Heart right ventricle (tissue), 16 donors: ENCODE results near the gene AQP1. TPM values are rescaled to one million over a fixed set of nuclear protein-coding genes. Genes with fewer than 3 reads are reported as not detected.
A peak's percentile ranks its signal among the peaks of the same experiment; 100 is the strongest.

Experiments
- ATAC-seq, 8 donors: fragments of 200-7000 bp; cut with Tn5 transposase; one replicate each; pipeline ENCODE4 v1.9.1; 2020; ENCODE audit warnings: mild to moderate bottlenecking in 8 of 8, moderate library complexity in 8 of 8, moderate number of reproducible peaks in 1 of 8
- DNase-seq, 2 donors: peaks; one replicate each; pipeline ENCODE4 v3.0.0-alpha.2; 2020
- H3K27ac ChIP-seq, 10 donors: fragments of 200-600 bp; sonication (generic) in 2 of 10; one replicate each; pipeline versions ENCODE4 v1.5.0 to v1.8.0; 2020 to 2022; ENCODE audit warnings: mild to moderate bottlenecking in 3 of 10
- H3K27me3 ChIP-seq, 7 donors: fragments of 200-600 bp; one replicate each; pipeline ENCODE4 v1.8.0; 2021 to 2022; ENCODE audit warnings: mild to moderate bottlenecking in 2 of 7
- H3K36me3 ChIP-seq, 9 donors: fragments of 200-600 bp; sonication (generic) in 1 of 9; one replicate each; pipeline versions ENCODE4 v1.5.0 to v1.8.0; 2020 to 2022; ENCODE audit warnings: mild to moderate bottlenecking in 2 of 9
- H3K4me1 ChIP-seq, 9 donors: fragments of 200-600 bp; sonication (generic) in 1 of 9; one replicate each; pipeline versions ENCODE4 v1.5.0 to v1.8.0; 2020 to 2022; ENCODE audit warnings: mild to moderate bottlenecking in 4 of 9
- H3K4me3 ChIP-seq, 10 donors: fragments of 200-600 bp; sonication (generic) in 2 of 10; one replicate each; pipeline versions ENCODE4 v1.5.0 to v1.8.0; 2020 to 2022; ENCODE audit warnings: mild to moderate bottlenecking in 7 of 10, moderate library complexity in 2 of 10
- H3K9me3 ChIP-seq, 11 donors: fragments of 200-600 bp in 10 of 11; sonication (generic) in 2 of 11; one replicate each; pipeline versions ENCODE4 v1.5.0 to v1.8.0; 2013 to 2022; ENCODE audit warnings: mild to moderate bottlenecking in 2 of 11, control low read depth in 1 of 11, moderate library complexity in 1 of 11
- WGBS, 2 donors: extraction: QIAGEN DNeasy Blood & Tissue Kit; methylation state at CpG; one replicate each; pipeline ENCODE4 v1.1.7; 2013; ENCODE audit warnings: inconsistent platforms in 1 of 2; 5-methylcytosine and 5-hydroxymethylcytosine counted together
- intact Hi-C, 10 donors: fragments of 100-400 bp; cut with DNase I; formaldehyde crosslinking; loops; one replicate each; pipeline versions ENCODE4 v1.11.1 to v1.14.2; 2022
- polyA plus RNA-seq, 2 donors: library from polyadenylated mRNA; stranded (reverse); fragments of 200-250 nt; gene quantifications; one replicate each; pipeline ENCODE4 v1.2.3, GENCODE V29; 2013
- total RNA-seq, 10 donors: library from RNA; stranded (reverse); fragmentation: NEBNext Ultra II Directional in 3 of 10; extraction: Animal tissue kit (Norgen Biotek cat#: 25700) in 3 of 10; gene quantifications; one replicate each; pipeline versions ENCODE4 v1.2.1 to v1.2.4, GENCODE V29; 2021 to 2023
- TF ChIP-seq, protein P1 (sequence below), 9 donors: fragments of 200-600 bp; sonication (generic) in 2 of 9; IDR thresholded peaks; one replicate each; pipeline versions ENCODE4 v1.5.0 to v1.8.0; 2021 to 2022; ENCODE audit warnings: antibody characterized with exemption in 9 of 9, mild to moderate bottlenecking in 5 of 9, moderate library complexity in 1 of 9
- donor health status: Arrhythmogenic right ventricular cardiomyopathy.
- donor health status: ischemic (EF 13 %, LVEDD 7.1; RV severe dilation, severe dysfunction).
- donor health status: healthy with polysubstance abuse.
- donor health status: DM: no; HTN: yes; CAD: no.
- donor health status: DM: no; HTN: no; CAD: no.
- donor health status: ischemic (EF 25% LVEDD 6.9; RV normal size, moderate dysfunction).
- donor health status: ischemic (EF 25% LVEDD 5.7; RV mildly dilated, moderate dysfunction).
- donor health status: healthy.
- donor health status: DM: yes; HTN: yes; CAD: no.
- donor health status: Ischemic cardiomyopathy.
- donor health status: ischemic (EF 35%, LVEDD 5.7; RV mildly dilated, moderate dysfunction).
- donor health status: nonischemic (EF 11% LVEDD 7.7; RV severe dilation, severe dysfunction).
- donor health status: DM: yes; HTN: yes; CAD: no.
- donor health status: PGD.
- donor health status: ischemic (EF 29% LVEDD 5.4; RV normal size, mild dysfunction).
- donor health status: nonischemic (EF 23%, LVEDD 6.1; RV moderate dilation, normal function).

The AQP1 gene
- total and polyA plus RNA-seq, 12 donors = 101 to 274 (median 182) TPM

GRCh38 chr7:30927559-30927958 is 15.9 kb downstream of the AQP1 start:
- intact Hi-C loops = no loop called here
- WGBS, 2 donors = 78 to 84% methylated on average over 3 of the region's 3 CpGs
- TF ChIP-seq, protein P1, sequence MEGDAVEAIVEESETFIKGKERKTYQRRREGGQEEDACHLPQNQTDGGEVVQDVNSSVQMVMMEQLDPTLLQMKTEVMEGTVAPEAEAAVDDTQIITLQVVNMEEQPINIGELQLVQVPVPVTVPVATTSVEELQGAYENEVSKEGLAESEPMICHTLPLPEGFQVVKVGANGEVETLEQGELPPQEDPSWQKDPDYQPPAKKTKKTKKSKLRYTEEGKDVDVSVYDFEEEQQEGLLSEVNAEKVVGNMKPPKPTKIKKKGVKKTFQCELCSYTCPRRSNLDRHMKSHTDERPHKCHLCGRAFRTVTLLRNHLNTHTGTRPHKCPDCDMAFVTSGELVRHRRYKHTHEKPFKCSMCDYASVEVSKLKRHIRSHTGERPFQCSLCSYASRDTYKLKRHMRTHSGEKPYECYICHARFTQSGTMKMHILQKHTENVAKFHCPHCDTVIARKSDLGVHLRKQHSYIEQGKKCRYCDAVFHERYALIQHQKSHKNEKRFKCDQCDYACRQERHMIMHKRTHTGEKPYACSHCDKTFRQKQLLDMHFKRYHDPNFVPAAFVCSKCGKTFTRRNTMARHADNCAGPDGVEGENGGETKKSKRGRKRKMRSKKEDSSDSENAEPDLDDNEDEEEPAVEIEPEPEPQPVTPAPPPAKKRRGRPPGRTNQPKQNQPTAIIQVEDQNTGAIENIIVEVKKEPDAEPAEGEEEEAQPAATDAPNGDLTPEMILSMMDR (IDR thresholded peaks at IDR 0.05) = no peak
- no peak overlapping the region for H3K27ac ChIP-seq
- H3K4me1 ChIP-seq = peaks cover 10 to 34% (median 27%) of the 10 kb centered on the region in 9 donors
- ATAC-seq (no peak), DNase-seq (no peak)
- no peaks in the 10 kb centered on the region for H3K27me3 ChIP-seq
- peaks cover 0 to 43% (median 13%) of the 10 kb centered on the region in 9 donors for H3K36me3 ChIP-seq
- no peak overlapping the region for H3K4me3 ChIP-seq
- H3K9me3 ChIP-seq = peaks cover 0 to 8% (median 0%) of the 10 kb centered on the region in 11 donors

DNA sequence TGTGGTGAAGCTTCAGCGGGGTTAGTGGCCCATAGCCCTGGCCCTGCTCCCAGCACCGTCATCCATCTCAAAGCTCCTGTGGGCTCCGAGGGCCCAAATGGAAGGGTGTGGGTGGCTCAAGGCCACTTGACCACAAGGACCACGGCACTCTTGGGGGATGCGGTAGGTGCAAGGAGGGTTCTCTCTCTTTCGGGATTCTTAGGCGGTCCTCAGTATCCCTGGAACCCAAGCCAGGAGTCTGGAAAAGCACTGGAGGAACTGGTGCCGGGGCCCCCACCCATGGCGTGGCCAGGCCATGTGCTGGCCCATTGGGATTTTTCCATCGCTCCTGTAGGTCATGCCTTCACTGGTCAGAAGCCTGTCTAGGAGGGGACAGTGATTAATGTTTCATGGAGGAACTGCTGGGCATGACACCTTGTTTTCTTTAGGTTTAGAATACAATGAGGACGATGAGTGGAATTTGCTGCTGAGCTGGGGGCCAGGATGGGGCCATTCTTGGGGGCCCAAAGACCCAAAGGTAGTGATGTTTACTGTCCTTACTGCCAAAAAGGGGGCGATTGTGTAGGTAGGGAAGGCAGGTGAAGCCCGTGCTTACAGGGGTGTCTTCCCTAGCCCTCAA is 16.7 kb downstream of the AQP1 start:
- ATAC-seq = no peak
- 96 to 98% methylated on average over 13 of the region's 13 CpGs for WGBS, 2 donors

GRCh38 chr7:30929686-30930085 is 18.0 kb downstream of the AQP1 start:
- intact Hi-C loops = loop anchor here in 4 of 10 donors (5.0 to 10.0 kb wide), 3 partner anchors 125 to 185 kb away; no protein-coding TSS in a partner anchor
- H3K4me1 ChIP-seq = peaks cover 10 to 49% (median 39%) of the 10 kb centered on the region in 9 donors
- H3K36me3 ChIP-seq = peaks cover 0 to 21% (median 8%) of the 10 kb centered on the region in 9 donors
- 78 to 87% methylated on average over 4 of the region's 4 CpGs for WGBS, 2 donors
- peaks cover 0 to 8% (median 0%) of the 10 kb centered on the region in 11 donors for H3K9me3 ChIP-seq
- H3K4me3 ChIP-seq = no peak overlapping the region
- TF ChIP-seq, protein P1 (IDR thresholded peaks at IDR 0.05) = no peak
- peak overlapping the region in 1 of 10 donors; percentile 68 for H3K27ac ChIP-seq
- no peak for ATAC-seq
- no peaks in the 10 kb centered on the region for H3K27me3 ChIP-seq
- DNase-seq = no peak

More for the DNA sequence above, 16.7 kb downstream of the AQP1 start:
- Histone ChIP-seq H3K4me1 (peaks cover 10 to 36% (median 28%) of the 10 kb centered on the region in 9 donors), H3K36me3 (peaks cover 0 to 34% (median 8%) of the 10 kb centered on the region in 9 donors), H3K27me3 (no peaks in the 10 kb centered on the region), H3K4me3 (no peak overlapping the region), H3K27ac (no peak overlapping the region), H3K9me3 (peaks cover 0 to 8% (median 0%) of the 10 kb centered on the region in 11 donors)
- intact Hi-C loops = no loop called here
- TF ChIP-seq, protein P1 (IDR thresholded peaks at IDR 0.05) = no peak
- no peak for DNase-seq

DNA sequence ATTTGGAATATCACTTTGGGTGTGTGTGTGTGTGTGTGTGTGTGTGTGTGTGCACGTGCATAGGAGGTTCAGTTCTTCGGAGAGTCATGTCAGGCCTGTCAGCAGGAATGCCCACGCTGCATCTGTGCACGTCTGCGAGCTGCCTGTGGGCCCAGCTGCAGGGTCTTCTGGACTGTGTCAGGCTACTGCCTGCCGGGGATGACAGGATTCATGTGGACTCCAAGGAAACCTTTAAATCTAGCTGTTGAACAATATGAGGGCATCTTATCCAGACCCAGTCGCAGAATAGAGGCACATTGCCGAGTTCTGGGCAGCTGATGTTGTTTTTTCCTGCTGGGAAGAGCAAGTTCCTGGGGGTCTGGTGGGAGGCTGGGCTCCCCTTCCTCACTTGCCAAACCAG is 19.0 kb downstream of the AQP1 start:
- intact Hi-C loops = loop anchor here in 4 of 10 donors (5.0 to 10.0 kb wide), 3 partner anchors 126 to 186 kb away; no protein-coding TSS in a partner anchor
- ATAC-seq (peak; percentile 24 to 73 (median 62)), DNase-seq (no peak)
- Histone ChIP-seq H3K36me3 (peaks cover 0 to 12% (median 0%) of the 10 kb centered on the region in 9 donors), H3K4me3 (no peak overlapping the region), H3K4me1 (peaks cover 10 to 57% (median 39%) of the 10 kb centered on the region in 9 donors), H3K27me3 (no peaks in the 10 kb centered on the region), H3K27ac (peak overlapping the region in 8 of 10 donors; percentile 47 to 72 (median 64)), H3K9me3 (peaks cover 0 to 8% (median 0%) of the 10 kb centered on the region in 11 donors)
- TF ChIP-seq, protein P1 (IDR thresholded peaks at IDR 0.05) = no peak
- 16 to 23% methylated on average over 8 of the region's 8 CpGs for WGBS, 2 donors
